Type B pancreatic cell (in vitro differentiated cells): ENCODE data around the gene PDE1A. TPM values are rescaled to one million over a fixed set of nuclear protein-coding genes. Genes with fewer than 3 reads are reported as not detected.

Source experiments
- DNase-seq: peaks from one replicate; pipeline ENCODE4 v3.0.0; 2021; ENCODE audit warnings: mixed read lengths; ENCODE audit not compliant: unreplicated experiment; ENCODE audit errors: extremely low spot score
- H3K27ac Mint-ChIP-seq: 2 replicates; pipeline ENCODE4 v1.8.0; 2021; ENCODE audit warnings: mild to moderate bottlenecking, mixed read lengths
- H3K27me3 Mint-ChIP-seq: 2 replicates; pipeline ENCODE4 v1.8.0; 2021; ENCODE audit warnings: mixed read lengths
- H3K36me3 Mint-ChIP-seq: 2 replicates; pipeline ENCODE4 v1.8.0; 2021; ENCODE audit warnings: mixed read lengths
- H3K4me1 Mint-ChIP-seq: one replicate; pipeline ENCODE4 v1.8.0; 2021; ENCODE audit warnings: mixed read lengths; ENCODE audit not compliant: unreplicated experiment
- H3K4me3 Mint-ChIP-seq: 2 replicates; pipeline ENCODE4 v1.8.0; 2021; ENCODE audit warnings: mild to moderate bottlenecking, mixed read lengths
- H3K9me3 Mint-ChIP-seq: 2 replicates; pipeline ENCODE4 v1.8.0; 2021; ENCODE audit warnings: mixed read lengths
- total RNA-seq: library from RNA; stranded (reverse); gene quantifications from 2 replicates; pipeline ENCODE4 v1.2.1, GENCODE V29; 2021; ENCODE audit warnings: low replicate concordance
- TF ChIP-seq, protein P1 (sequence below): fragments of 200-600 bp; sonication (generic); conservative IDR thresholded peaks from 2 replicates; pipeline ENCODE4 v1.5.0; 2021; ENCODE audit warnings: antibody characterized with exemption, mild to moderate bottlenecking

Gene PDE1A
- total RNA-seq, 1 donor from 2014 or later: 3.6 TPM

DNA sequence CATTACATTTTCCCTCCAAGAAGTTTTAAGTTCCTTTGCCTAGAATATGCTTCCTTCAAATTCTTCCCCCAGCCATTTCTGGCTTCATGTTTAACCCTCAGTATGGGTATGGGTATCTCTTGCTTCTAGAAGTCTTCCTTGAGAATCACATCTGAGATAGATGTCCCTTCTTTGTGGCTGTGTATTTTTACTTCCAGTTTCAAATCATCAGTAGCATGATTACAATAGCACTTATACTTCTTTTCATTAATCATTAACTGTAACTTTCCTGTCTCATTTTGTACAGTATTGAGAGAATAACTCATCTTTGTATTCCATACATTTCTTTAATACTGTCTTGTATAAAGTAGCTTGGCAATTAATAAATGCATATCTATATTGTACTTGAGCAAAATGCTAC lies 17.3 kb upstream of the PDE1A start:
- Mint-ChIP-seq H3K27me3 (no peaks in the 10 kb centered on the region), H3K27ac (no peak overlapping the region), H3K4me1 (no peaks in the 10 kb centered on the region), H3K9me3 (no peaks in the 10 kb centered on the region), H3K36me3 (no peaks in the 10 kb centered on the region), H3K4me3 (no peak overlapping the region)
- TF ChIP-seq, protein P1, sequence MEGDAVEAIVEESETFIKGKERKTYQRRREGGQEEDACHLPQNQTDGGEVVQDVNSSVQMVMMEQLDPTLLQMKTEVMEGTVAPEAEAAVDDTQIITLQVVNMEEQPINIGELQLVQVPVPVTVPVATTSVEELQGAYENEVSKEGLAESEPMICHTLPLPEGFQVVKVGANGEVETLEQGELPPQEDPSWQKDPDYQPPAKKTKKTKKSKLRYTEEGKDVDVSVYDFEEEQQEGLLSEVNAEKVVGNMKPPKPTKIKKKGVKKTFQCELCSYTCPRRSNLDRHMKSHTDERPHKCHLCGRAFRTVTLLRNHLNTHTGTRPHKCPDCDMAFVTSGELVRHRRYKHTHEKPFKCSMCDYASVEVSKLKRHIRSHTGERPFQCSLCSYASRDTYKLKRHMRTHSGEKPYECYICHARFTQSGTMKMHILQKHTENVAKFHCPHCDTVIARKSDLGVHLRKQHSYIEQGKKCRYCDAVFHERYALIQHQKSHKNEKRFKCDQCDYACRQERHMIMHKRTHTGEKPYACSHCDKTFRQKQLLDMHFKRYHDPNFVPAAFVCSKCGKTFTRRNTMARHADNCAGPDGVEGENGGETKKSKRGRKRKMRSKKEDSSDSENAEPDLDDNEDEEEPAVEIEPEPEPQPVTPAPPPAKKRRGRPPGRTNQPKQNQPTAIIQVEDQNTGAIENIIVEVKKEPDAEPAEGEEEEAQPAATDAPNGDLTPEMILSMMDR: no peak
- DNase-seq: no peak

DNA sequence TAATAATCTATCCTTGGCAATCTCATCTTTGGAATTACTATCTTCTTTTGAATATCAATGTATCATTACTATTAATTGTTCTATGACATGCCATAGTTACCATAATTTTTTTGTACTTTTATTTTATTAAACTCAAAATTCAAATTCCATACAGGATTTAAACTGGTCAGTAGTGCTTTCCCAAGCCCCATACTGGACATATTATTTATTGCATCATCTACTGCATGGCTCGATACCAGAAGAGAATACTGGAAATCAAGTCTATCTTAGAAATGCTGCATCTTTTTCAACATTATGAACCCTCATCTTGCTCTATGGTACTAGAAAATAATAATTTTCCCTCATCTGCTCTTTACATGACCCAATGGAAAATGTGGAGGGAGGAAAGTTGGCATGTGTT lies 9.4 kb upstream of the PDE1A start:
- TF ChIP-seq, protein P1: no peak
- Mint-ChIP-seq H3K9me3 (peaks cover under 1% of the 10 kb centered on the region), H3K36me3 (no peaks in the 10 kb centered on the region), H3K27ac (no peak overlapping the region), H3K4me1 (no peaks in the 10 kb centered on the region), H3K27me3 (no peaks in the 10 kb centered on the region), H3K4me3 (no peak overlapping the region)
- DNase-seq: no peak

DNA sequence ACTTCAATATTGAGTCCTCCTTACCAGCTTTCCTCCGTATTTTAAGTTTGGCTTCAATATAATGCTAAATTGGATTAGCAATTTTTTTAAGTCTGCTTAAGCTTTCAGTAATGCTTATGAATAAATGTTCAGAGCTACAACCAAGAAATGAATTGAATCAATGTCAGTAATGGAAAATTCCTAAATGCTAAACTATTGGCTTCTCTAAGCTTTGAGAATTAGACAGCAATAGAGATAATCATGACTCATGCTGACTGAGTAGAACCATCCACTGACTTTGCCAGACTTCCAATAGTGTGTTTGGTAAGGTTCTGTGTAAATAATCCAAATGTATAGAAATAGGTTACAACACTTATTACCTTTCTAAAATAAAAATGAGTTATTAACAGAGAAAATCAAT lies 8.9 kb upstream of the PDE1A start:
- no peak for DNase-seq
- Mint-ChIP-seq H3K27ac (no peak overlapping the region), H3K4me3 (no peak overlapping the region), H3K27me3 (no peaks in the 10 kb centered on the region), H3K9me3 (peaks cover 4% of the 10 kb centered on the region), H3K4me1 (no peaks in the 10 kb centered on the region), H3K36me3 (no peaks in the 10 kb centered on the region)
- TF ChIP-seq, protein P1: no peak

DNA sequence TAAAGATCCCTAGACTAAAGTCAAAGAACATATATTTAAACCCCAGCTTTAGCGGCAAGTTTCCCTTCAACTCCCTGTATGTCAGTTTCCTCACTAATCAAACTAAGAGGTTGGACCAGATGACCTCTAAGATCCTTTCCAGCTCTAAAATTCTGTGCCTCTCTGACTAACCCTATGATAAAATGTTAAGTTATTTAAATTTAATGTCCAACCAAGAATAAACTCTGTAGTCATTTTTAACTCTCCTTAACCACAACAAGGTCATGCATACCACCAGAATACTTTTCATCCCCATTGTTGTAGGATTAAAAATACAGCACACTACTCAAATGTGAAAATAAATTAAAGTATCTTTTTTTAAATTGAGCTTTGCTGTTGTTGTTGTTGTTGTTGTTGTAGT lies 5.2 kb upstream of the PDE1A start:
- H3K9me3 Mint-ChIP-seq: peaks cover 4% of the 10 kb centered on the region
- no peak overlapping the region for H3K4me3 Mint-ChIP-seq
- no peak overlapping the region for H3K27ac Mint-ChIP-seq
- DNase-seq: no peak
- H3K4me1 Mint-ChIP-seq: no peaks in the 10 kb centered on the region
- no peaks in the 10 kb centered on the region for H3K27me3 Mint-ChIP-seq
- H3K36me3 Mint-ChIP-seq: no peaks in the 10 kb centered on the region
- TF ChIP-seq, protein P1: no peak

DNA sequence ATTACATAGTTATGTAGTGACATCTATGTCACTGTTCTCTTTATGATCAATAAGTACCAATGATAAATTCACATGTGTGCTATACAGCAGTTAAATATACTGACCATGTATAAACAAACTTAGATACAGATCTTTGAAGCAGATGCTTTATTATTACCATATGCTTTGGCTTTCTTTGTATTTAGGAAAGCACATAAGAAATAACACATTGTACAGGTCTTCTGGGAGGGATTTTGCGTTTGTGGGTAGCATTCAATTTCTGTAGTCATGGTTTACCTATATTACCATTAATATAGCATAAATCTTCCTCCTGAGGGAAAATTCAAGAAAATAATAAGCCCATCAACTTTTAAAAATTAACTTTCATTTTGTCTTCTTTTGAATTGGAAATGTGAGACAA lies 1.6 kb upstream of the PDE1A start:
- Mint-ChIP-seq H3K36me3 (no peaks in the 10 kb centered on the region), H3K27me3 (no peaks in the 10 kb centered on the region), H3K27ac (no peak overlapping the region), H3K9me3 (peaks cover 4% of the 10 kb centered on the region), H3K4me3 (no peak overlapping the region), H3K4me1 (peaks cover 10% of the 10 kb centered on the region)
- DNase-seq: no peak
- TF ChIP-seq, protein P1: no peak
